HG02642 (cell line): ENCODE results near the gene LITAF.
"Not testable (repeated sequence)": the region's sequence is repeated elsewhere in the genome, so short reads cannot be mapped to it uniquely, and the experiment has no call there.

Experiments
- ATAC-seq: cut with Tn5 transposase; IDR thresholded peaks from one replicate; pipeline ENCODE4 v1.9.1; 2021; ENCODE audit warnings: mild to moderate bottlenecking; ENCODE audit not compliant: unreplicated experiment, poor library complexity

The LITAF gene

DNA sequence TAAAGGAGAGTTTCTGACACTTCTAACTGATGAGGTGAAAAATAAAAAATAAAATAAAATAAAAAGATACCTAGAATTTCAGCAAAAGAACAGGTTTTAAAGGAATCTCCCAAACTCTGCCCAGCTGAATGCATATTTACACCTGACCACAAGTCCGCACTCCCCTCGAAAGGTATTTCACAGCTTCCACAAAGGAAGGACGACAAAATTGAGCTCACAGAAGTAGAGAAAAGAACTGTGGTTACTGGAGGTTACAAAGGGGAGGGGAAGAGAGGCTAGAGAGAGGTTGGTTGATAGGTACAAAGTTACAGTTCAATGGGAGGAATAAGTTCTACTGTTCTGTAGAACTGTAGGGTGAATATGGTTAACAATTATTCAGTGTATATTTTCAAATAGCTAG is 5.0 kb downstream of the LITAF start:
- no peak for ATAC-seq

DNA sequence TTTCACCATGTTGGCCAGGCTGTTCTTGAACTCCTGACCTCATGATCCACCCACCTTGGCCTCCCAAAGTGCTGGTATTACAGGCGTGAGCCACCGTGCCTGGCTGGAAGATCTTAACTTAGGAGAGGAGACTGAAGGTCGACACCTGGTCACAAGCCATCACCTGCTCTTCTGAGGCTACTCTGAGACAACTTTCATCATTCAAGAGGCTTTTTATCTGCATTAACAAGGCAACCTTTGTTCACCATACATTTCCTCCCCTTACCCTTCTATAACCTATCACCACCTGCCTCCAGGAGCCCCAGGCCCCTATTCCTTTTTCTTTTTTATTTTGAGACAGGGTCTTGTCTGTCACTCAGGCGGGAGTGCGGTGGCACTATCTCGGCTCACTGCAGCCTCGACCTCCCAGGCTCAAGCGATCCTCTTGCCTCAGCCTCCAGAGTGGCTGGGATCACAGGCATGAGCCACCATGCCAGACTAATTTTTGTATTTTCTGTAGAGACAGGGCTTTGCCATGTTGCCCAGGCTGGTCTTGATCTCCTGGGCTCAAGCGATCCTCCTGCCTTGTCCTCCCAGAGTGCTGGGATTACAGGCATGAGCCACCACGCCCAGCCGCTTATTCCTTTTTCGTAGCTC is 6.2 kb downstream of the LITAF start:
- ATAC-seq = no peak

DNA sequence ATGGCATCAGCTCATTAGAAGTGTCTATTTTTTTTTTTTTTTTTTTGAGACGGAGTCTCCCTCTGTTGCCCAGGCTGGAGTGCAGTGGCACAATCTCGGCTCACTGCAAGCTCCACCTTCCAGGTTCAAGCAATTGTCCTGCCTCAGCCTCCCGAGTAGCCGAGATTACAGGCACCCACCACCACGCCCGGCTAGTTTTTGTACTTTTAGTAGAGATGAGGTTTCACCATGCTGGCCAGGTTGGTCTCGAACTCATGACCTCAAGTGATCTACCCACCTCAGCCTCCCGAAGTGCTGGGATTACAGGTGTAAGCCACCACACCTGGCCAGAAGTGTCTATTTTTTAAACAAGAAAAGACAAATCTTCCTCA is 9.4 kb downstream of the LITAF start:
- ATAC-seq = not testable (repeated sequence)

DNA sequence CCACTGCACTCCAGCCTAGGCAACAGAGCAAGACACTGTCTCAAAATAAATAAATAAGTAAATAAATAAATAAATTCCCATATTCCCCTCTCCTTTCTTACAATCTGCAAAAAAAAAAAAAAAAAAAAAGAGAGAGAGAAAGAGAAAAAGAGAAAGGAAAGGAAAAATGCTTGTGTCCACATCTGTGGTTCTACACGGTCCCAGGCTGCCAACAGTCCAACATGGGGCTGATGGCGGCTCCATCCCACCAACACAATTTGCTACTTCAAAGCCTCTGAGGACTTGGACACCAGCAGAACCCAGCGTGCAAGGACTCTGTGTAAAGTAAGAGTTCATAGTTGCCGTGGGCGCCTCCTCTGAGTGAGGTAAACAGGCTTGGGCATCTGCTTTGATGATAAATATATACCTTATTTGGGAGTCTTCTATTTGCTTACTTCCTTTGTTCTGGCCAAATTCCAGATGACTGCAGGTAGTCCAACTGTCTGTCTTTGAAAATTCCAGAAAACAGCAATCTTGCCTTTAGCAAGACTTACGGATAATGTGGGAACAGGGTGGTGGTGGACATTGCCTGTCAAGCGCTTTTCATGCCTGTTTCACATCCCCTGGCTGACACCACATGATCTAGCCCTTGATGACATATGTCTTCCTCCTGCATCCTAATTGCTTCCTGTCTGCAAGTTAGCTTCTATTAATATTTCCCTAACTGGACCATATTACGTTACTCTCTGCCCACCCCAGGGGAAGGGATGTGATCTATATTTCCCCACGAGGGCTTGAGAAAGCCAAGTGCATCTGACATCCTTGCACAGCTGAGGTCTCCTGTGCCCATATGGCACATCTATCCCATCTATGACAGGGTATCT is 10.1 kb downstream of the LITAF start:
- ATAC-seq = peak; percentile 54

DNA sequence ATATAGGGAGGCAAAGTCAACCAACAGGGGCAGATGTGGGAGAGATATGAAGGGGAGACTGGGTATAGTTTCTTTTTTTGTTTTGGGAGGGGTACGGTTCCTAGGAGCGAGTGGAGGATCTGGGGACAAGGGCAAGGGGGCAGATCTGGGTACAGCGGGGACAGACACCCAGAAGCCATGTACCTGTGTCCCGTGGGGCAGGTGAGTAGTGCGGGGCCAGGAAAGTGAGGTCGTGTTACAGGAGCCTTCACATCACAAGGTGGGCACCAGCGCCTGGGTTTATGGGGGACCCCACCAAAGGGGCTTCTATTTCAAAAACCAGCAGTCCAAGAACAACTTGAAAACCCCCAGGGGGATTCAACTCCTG is 11.5 kb downstream of the LITAF start:
- no peak for ATAC-seq

DNA sequence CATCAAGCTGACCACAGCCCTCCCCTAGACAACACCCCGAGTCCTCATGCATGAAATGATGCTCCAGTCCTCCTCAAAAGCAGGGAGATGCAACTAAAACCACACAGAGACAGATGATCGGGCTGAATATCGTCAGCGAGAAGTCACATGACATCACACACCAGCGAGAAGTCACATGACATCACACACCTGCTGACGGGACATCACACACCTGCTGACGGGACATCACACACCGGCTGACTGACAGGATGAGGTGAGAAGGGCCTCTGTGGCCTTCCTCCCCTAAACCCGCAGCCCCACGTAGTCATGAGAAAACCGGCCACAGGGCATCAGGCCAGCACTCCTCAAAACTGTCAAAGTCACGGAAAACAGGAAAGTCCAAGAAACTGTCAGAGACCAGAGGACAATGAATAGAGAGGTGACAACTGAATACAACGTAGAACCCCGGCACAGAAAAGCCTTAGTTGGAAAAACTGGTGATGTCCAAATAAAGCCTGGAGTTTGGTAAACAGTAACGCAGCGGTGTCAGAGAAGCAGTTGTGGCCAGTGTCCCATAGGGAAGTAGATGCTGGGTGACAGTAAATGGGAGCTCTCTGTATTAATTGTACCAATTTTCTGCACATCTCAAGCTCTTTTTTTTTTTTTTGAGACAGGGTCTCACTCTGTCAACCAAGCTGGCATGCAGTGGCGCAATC is 14.3 kb downstream of the LITAF start:
- ATAC-seq = no peak

DNA sequence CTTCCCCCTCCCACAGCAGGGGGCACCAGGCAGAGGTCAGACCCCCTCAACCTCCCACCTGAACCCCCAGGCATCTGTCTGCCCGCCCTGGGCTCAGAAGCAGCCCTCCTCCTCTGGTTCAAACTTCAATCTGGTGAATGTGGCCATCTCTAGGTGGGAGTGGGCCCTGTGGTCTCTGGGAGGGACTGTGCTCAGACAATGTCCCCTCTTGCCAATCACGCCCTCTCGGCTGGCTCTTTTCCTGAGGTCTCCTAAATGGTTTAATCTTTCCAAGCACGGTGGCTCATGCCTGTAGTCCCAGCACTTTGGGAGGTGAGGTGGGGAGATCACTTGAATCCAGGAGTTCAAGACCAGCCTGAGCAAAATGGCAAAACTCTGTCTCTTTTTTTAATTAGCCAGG is 15.2 kb downstream of the LITAF start:
- no peak for ATAC-seq

DNA sequence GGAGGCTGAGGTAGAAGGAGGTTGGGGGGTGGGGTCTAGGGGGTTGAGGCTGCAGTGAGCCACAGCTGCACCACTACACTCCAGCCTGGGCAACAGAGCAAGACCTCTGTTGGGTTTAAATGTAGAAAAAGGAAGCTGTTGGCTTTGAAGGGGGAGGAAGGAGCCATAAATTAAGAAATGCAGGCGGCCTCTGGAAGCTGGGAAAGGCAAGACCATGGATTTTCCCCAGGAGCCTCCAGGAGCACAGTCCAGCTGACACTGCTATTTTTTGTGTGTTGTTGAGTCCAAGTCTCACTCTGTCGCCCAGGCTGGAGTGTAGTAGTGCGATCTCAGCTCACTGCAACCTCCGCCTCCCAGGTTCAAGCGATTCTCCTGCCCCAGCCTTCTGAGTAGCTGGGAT is 15.9 kb downstream of the LITAF start:
- ATAC-seq = no peak

DNA sequence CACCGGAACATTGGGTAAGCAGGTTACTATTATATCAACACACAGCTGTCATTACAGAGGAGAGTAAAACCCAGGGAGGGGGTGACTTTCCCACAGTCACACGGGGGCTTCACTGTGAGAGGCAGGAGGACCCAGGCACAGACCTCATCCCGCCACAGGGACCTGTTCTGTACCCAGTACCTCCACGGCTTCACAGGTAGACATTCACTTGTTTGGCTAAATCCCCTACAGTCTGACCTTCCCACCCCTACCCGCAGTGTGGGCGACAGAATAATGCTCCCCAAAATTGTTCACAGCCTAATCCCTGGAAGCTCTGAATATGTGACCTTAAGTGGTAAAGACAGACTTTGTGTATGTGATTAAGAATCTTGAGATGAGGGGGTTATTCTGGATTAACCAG is 16.5 kb downstream of the LITAF start:
- ATAC-seq = no peak

DNA sequence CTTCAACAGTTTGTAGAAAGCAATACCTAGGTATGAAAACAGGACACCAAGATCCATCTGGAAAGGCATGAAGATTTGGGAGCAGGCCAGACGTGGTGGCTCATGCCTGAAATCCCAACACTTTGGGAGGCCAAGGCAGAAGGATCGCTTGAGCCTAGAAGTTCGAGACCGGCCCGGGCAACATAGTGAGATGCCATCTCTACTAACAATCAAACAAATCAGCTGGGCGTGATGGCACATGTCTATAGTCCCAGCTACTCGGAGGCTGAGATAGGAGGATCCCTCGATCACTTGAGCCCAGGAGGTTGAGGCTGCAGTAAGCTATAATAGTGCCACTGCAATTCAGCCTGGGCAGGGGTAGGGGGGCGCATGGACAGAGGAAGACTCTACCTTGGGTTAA is 20.3 kb downstream of the LITAF start:
- ATAC-seq = no peak

DNA sequence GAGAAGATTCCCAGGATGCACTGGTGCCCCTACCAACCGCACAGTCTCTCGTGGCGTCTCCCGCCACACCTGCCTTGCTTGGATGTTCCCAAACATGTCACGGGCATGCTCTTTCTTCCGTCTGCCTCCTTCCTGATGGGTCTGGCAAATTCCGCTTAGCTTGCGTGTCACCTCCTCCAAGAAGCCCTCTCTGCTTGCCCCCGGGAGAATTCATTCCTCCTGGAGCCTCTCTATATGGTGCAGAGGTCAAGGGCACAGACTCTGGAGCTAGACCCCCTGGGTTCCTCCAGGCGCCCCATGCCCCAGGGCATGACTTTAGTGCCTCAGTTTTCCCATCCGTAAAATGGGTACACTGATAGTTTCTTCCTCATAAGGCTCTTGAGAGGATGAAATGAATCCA is 21.1 kb downstream of the LITAF start:
- ATAC-seq = no peak

DNA sequence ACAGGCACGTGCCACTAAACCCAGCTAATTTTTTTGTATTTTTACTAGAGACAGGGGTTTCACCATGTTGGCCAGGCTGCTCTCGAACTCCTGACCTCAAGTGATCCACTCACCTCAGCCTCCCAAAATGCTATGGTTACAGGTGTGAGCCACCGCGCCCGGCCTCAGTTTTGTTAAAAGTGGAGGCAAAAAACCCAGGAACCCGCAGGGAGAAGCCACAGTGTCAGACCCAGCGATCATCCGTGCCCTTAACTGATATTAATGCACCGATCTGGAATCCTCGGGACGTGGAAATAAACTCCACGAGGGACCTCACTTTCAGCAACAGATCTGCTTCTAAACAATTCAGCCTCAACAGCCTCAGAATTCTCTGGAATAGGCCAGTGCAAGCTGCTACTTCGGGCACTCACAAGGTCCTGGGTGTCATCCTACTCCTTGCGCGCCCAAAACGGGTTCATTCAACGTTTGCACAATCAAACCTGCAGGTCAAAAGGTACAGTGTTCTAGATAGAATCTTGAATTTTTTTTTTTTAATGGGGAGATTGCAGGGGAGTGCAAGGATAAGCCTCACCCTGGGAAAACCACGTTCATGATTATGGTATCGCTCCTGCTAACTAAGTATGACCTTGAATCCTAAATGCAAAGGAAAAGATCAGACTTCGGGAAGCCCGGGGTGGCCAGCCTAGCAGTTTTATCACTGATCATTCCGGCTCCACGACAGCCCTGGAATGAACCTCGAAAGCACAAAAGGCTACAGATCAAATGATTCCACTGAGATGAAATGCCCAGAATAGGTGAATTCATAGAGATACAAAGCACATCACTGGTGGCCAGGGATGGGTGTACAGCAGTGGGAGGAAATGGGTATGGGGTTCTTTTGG is 22.4 kb downstream of the LITAF start:
- ATAC-seq = no peak

DNA sequence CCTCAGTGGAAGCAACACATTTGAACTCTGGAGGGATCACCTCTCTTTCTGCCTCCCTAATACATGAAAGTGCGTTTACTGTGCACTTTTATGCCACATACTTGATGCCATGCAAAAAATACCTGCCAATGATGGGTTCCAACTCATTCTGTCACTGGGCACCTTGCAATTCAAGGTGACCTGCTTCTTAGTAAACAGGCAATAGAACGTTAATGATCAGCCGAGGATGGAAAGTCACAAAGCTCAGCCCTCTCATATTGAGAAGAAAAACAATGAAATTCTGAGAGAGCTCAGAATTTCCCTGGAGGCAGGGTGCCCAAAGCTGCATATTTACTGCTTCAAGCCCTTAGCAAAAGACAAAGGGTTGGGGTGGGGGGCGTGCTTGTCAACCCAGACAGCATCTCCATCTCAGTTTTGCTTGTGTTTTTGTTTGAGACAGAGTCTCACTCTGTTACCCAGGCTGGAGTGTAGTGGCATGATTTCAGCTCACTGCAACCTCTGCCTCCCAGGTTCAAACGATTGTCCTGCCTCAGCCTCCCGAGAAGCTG is 23.2 kb downstream of the LITAF start:
- no peak for ATAC-seq

DNA sequence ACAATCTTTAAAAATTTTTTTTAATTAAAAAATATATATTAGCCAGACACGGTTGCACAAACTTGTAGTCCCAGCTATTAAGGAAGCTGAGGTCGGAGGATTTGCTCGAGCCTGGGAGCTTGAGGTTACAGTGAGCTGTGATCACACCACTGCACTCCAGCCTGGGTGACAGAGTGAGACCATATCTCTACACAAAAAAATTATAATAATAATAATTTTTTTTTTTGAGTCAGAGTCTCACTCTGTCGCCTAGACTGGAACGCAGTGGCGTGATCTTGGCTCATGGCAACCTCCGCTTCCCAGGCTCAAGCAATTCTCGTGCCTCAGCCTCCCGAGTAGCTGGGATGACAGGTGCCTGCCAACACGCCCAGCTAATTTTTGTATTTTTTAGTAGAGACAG is 23.8 kb downstream of the LITAF start:
- ATAC-seq = no peak

DNA sequence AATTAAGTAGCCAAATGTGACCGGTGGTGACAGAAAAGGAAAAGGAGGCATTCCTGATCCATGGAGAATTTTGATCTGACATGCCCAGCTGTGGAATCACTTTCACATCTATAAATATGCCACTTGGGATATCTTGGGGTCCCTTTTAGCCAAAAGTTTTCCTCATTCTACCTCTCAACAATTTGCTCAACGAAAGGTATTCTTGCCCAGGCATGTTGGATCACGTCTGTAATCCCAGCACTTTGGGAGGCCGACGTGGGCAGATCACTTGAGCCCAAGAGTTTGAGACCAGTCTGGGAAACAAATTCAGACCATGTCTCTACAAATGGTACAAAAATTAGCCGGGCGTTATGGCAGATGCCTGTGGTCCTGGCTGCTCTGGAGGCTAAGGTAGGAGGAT is 24.3 kb downstream of the LITAF start:
- ATAC-seq = no peak

DNA sequence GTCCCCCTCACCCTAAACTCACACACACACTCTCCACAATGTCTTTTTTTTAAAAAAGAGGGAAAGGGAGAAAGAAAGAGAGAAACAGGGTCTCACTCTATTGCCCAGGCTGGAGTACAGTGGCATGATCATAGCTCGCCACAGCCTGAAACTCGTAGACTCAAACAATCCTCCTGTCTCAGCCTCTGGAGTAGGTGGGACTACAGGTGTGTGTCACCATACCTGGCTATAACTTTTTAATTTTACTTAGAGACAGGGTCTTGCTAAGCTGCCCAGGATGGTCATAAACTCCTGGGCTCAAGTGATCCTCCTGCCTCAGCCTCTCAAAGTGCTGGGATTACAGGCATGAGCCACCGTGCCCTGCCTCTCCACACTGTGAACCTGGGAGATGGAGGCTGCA is 24.9 kb downstream of the LITAF start:
- no peak for ATAC-seq

DNA sequence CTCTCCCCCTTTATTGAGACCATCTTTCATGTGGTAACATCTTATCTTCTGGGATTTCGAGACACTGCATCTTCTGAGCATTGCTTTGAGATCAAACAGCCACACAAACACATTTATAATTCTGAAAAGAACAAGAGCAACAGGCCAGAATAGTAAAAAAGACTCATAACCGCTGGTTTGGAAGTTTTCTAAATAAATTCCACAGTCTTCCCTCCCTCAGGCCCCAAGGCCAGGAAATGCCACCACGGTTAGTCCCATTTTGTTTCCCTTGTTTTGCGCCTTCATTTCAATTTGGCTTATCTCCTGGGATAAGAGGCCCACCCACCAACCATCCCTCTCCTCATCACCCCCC is 25.3 kb downstream of the LITAF start:
- ATAC-seq = no peak

DNA sequence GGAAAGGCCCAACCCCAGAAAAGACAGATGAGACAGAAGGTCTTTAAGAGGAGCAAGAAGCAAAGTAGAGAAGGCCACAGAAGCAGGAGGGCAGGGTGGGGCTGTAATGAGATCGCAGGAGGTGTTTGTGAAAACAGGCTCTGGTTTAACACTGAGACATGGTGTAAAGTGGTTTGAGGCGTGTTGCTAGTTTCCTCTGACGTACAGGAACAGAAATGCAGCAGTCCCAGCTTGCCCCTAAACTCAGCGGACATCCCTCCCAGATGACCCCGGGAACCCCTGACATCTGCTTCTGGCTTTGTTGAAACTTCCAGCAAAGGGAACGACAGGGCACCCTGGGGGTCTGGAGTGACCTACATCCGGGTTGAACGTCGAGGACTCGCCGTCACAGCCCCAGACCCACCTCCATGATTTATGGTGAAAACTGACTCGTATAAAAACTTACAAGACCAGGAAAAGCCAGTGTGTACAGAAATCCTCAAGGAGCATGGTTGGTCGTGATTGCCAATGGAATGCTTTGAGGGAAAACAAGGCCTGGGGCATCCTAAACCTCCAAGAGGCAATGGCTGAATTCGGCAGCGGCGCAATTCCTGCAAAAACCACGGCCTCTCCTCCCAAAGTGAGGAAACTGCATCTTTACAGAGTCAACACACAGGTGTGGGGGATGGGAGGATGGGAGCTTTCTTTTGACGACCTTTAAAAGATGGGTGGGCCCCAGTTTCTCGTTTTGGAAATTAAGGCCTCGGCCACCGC is 25.8 kb downstream of the LITAF start:
- ATAC-seq = no peak

DNA sequence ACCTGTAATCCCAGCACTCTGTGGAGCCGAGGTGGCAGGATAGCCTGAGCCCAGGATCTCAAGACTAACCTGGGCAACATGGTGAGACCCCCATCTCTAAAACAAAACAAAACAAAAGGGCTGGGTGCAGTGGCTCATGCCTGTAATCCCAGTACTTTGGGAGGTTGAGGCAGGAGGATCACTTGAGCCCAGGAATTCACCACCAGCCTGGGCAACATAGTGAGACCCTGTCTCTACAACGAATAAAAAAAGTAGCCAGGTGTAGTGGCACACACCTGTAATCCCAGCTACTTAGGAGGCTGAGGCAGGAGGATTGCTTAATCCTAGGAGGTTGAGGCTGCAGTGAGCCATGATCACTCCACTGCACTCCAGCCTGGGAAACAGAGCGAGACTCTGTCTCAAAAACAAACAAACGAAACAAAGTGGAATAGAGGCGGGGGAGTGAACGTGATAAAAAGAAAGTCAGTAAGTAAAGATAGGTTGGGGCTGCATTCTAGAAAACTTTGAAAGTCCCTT is 28.4 kb downstream of the LITAF start:
- not testable (repeated sequence) for ATAC-seq
